Measurements from ENCODE around the gene ACAT2. TPM values are rescaled to one million over a fixed set of nuclear protein-coding genes. Genes with fewer than 3 reads are reported as not detected.

ACAT2 gene
- total and polyA plus RNA-seq, 12 donors = 3.4 to 15.3 (median 5.8) TPM

GRCh38 chr6:159758031-159759001, 3.5 kb upstream of the ACAT2 start:
- Histone ChIP-seq H3K27me3 (no peaks in the 10 kb centered on the region), H3K27ac (no peak overlapping the region), H3K4me3 (no peak overlapping the region), H3K9me3 (no peaks in the 10 kb centered on the region), H3K36me3 (peaks cover 0 to 61% (median 8%) of the 10 kb centered on the region in 9 donors), H3K4me1 (peaks cover 3 to 29% (median 19%) of the 10 kb centered on the region in 9 donors)
- WGBS, 2 donors = 93 to 94% methylated on average over 7 of the region's 7 CpGs
- ATAC-seq (no peak), DNase-seq (no peak)
- no peak for TF ChIP-seq CTCF (IDR thresholded peaks at IDR 0.05)
- intact Hi-C loops (cut with DNase I) = loop anchor here in 1 of 10 donors (10.0 kb wide), 1 partner anchor 64 kb away; the partner anchor contains the start of gene SOD2

GRCh38 chr6:159759645-159760044, 2.2 kb upstream of the ACAT2 start:
- no peak for TF ChIP-seq CTCF (IDR thresholded peaks at IDR 0.05)
- 17 to 50% methylated on average over 1 of the region's 2 CpGs for WGBS, 2 donors
- no peaks in the 10 kb centered on the region for H3K9me3 ChIP-seq
- peaks cover 3 to 30% (median 19%) of the 10 kb centered on the region in 9 donors for H3K4me1 ChIP-seq
- no peak overlapping the region for H3K27ac ChIP-seq
- H3K4me3 ChIP-seq = no peak overlapping the region
- DNase-seq = no peak
- no peak for ATAC-seq
- no peaks in the 10 kb centered on the region for H3K27me3 ChIP-seq
- H3K36me3 ChIP-seq = peaks cover 0 to 60% (median 5%) of the 10 kb centered on the region in 9 donors
- intact Hi-C loops (cut with DNase I) = loop anchor here in 7 of 10 donors (5.0 to 10.0 kb wide), 3 partner anchors 32 to 67 kb away; partner anchors contain the start of genes SOD2 (in 4 of the 7) and WTAP (in 4 of the 7)

- ATAC-seq (no peak), DNase-seq (no peak)
- H3K9me3 ChIP-seq = no peaks in the 10 kb centered on the region
- peaks cover 0 to 59% (median 5%) of the 10 kb centered on the region in 9 donors for H3K36me3 ChIP-seq
- no peaks in the 10 kb centered on the region for H3K27me3 ChIP-seq
- H3K27ac ChIP-seq = peak overlapping the region in 7 of 10 donors; percentile 96 to 99 (median 97)
- peak overlapping the region in 6 of 10 donors; percentile 83 to 100 (median 98) for H3K4me3 ChIP-seq
- WGBS, 2 donors = 43 to 47% methylated on average over 3 of the region's 3 CpGs
- TF ChIP-seq CTCF (IDR thresholded peaks at IDR 0.05) = no peak
- peaks cover 3 to 30% (median 19%) of the 10 kb centered on the region in 9 donors for H3K4me1 ChIP-seq
- intact Hi-C loops (cut with DNase I) = loop anchor here in 6 of 10 donors (5.0 to 10.0 kb wide), 3 partner anchors 33 to 68 kb away; partner anchors contain the start of genes WTAP (in 4 of the 6) and SOD2 (in 3 of the 6)
Measured at GRCh38 chr6:159760602-159761057, 1.2 kb upstream of the ACAT2 start.

Measured in heart right ventricle (tissue), 16 donors.